ENCODE measurements around the gene OTOG.

Gene OTOG

GRCh38 chr11:17516551-17517150 is 30.4 kb upstream of the OTOG start:
- in situ Hi-C loops (cut with HindIII; ENCODE audit: low sequenced_read_pairs): no loop called here

GRCh38 chr11:17517186-17517585 is 29.9 kb upstream of the OTOG start:
- in situ Hi-C loops (cut with HindIII; ENCODE audit: low sequenced_read_pairs): no loop called here

GRCh38 chr11:17518366-17518765 is 28.7 kb upstream of the OTOG start:
- in situ Hi-C loops (cut with HindIII; ENCODE audit: low sequenced_read_pairs): no loop called here

- in situ Hi-C loops (cut with HindIII; ENCODE audit: low sequenced_read_pairs): no loop called here
Observed at GRCh38 chr11:17519061-17519885, 27.8 kb upstream of the OTOG start.

GRCh38 chr11:17521106-17521900 is 25.8 kb upstream of the OTOG start:
- in situ Hi-C loops (cut with HindIII; ENCODE audit: low sequenced_read_pairs): no loop called here

- in situ Hi-C loops (cut with HindIII; ENCODE audit: low sequenced_read_pairs): no loop called here
Observed at GRCh38 chr11:17522655-17523054, 24.4 kb upstream of the OTOG start.

GRCh38 chr11:17524221-17524620 is 22.8 kb upstream of the OTOG start:
- in situ Hi-C loops (cut with HindIII; ENCODE audit: low sequenced_read_pairs): no loop called here

GRCh38 chr11:17525570-17525969 is 21.5 kb upstream of the OTOG start:
- in situ Hi-C loops (cut with HindIII; ENCODE audit: low sequenced_read_pairs): no loop called here

- in situ Hi-C loops (cut with HindIII; ENCODE audit: low sequenced_read_pairs): no loop called here
Observed at GRCh38 chr11:17526326-17526725, 20.7 kb upstream of the OTOG start.

- in situ Hi-C loops (cut with HindIII; ENCODE audit: low sequenced_read_pairs): no loop called here
Observed at GRCh38 chr11:17526931-17527627, 20.0 kb upstream of the OTOG start.

- in situ Hi-C loops (cut with HindIII; ENCODE audit: low sequenced_read_pairs): no loop called here
Observed at GRCh38 chr11:17527628-17527995, 19.4 kb upstream of the OTOG start.

GRCh38 chr11:17528181-17528691 is 18.8 kb upstream of the OTOG start:
- in situ Hi-C loops (cut with HindIII; ENCODE audit: low sequenced_read_pairs): no loop called here

- in situ Hi-C loops (cut with HindIII; ENCODE audit: low sequenced_read_pairs): no loop called here
Observed at GRCh38 chr11:17528906-17529843, 17.9 kb upstream of the OTOG start.

- in situ Hi-C loops (cut with HindIII; ENCODE audit: low sequenced_read_pairs): no loop called here
Observed at GRCh38 chr11:17529844-17530185, 17.2 kb upstream of the OTOG start.

- in situ Hi-C loops (cut with HindIII; ENCODE audit: low sequenced_read_pairs): no loop called here
Observed at GRCh38 chr11:17531071-17531600, 15.9 kb upstream of the OTOG start.

- in situ Hi-C loops (cut with HindIII; ENCODE audit: low sequenced_read_pairs): no loop called here
Observed at GRCh38 chr11:17531636-17532113, 15.4 kb upstream of the OTOG start.

GRCh38 chr11:17532784-17533183 is 14.3 kb upstream of the OTOG start:
- in situ Hi-C loops (cut with HindIII; ENCODE audit: low sequenced_read_pairs): no loop called here

GRCh38 chr11:17533341-17533740 is 13.7 kb upstream of the OTOG start:
- in situ Hi-C loops (cut with HindIII; ENCODE audit: low sequenced_read_pairs): no loop called here

- in situ Hi-C loops (cut with HindIII; ENCODE audit: low sequenced_read_pairs): no loop called here
Observed at GRCh38 chr11:17533778-17534415, 13.2 kb upstream of the OTOG start.
